ENCODE data around the gene CGRRF1. TPM values are rescaled to one million over a fixed set of nuclear protein-coding genes. Genes with fewer than 3 reads are reported as not detected.
A peak's percentile ranks its signal among the peaks of the same experiment; 100 is the strongest.

Gene CGRRF1
- polyA plus RNA-seq: 10 to 100 TPM; 11.9 to 16.5 (median 15.6) TPM
- long read RNA-seq, donor 1: 0 reads
- long read RNA-seq, donor 2, partial matches to known transcripts: 0 of 6 reads
- long read RNA-seq, donor 2, other reads (novel, unspliced or antisense): 0 of 6 reads
- long read RNA-seq, donor 3, transcript CGRRF1-201 (6 exons, 2,057 nt): major isoform, 7 of 9 reads
- long read RNA-seq, donor 3, partial matches to known transcripts: 0 of 9 reads
- long read RNA-seq, donor 3, other reads (novel, unspliced or antisense): 0 of 9 reads
- long read RNA-seq, donor 4, partial matches to known transcripts: 0 of 1 reads
- long read RNA-seq, donor 4, other reads (novel, unspliced or antisense): 0 of 1 reads
- long read RNA-seq, donor 5, partial matches to known transcripts: 0 of 1 reads
- long read RNA-seq, donor 5, other reads (novel, unspliced or antisense): 0 of 1 reads
- long read RNA-seq, donor 6, partial matches to known transcripts: 0 of 2 reads
- long read RNA-seq, donor 6, other reads (novel, unspliced or antisense): 0 of 2 reads
- long read RNA-seq, donor 7: 0 reads
- long read RNA-seq, donor 8: 0 reads
- long read RNA-seq, donor 9, partial matches to known transcripts: 0 of 1 reads
- long read RNA-seq, donor 9, other reads (novel, unspliced or antisense): 0 of 1 reads
- long read RNA-seq, donor 10, transcript CGRRF1-201 (6 exons, 2,057 nt): major isoform, 6 of 7 reads
- long read RNA-seq, donor 10, partial matches to known transcripts: 0 of 7 reads
- long read RNA-seq, donor 10, other reads (novel, unspliced or antisense): 0 of 7 reads

- peak; percentile 97 to 99 for DNase-seq
- peak within 1 kb of the TSS in 2 of 3 donors; percentile 77 to 89 for H3K27ac ChIP-seq (ENCODE audit: low read depth in 1 of 3, low read length in 2 of 3)
- peak within 1 kb of the TSS; percentile 76 to 95 (median 90) for H3K4me3 ChIP-seq (ENCODE audit: low read depth in 1 of 3, low read length in 3 of 3)
- no peaks in the 10 kb centered on the region for H3K27me3 ChIP-seq (ENCODE audit: control insufficient read depth in 3 of 3, insufficient read depth in 3 of 3, low read length in 3 of 3)
- no peak for FAIRE-seq
- H3K9me3 ChIP-seq (ENCODE audit: control insufficient read depth in 2 of 2, insufficient read depth in 1 of 2, low read depth in 1 of 2, low read length in 1 of 2): no peaks in the 10 kb centered on the region
- H3K4me1 ChIP-seq (ENCODE audit: control insufficient read depth in 3 of 3, insufficient read depth in 2 of 3, low read depth in 1 of 3, low read length in 2 of 3): peaks cover 1 to 9% (median 6%) of the 10 kb centered on the region in 3 donors
- WGBS, 3 donors: 0% methylated on average over 66 of the region's 66 CpGs
- peaks cover 0 to 2% (median 0%) of the 10 kb centered on the region in 3 donors for H3K36me3 ChIP-seq (ENCODE audit: control insufficient read depth in 3 of 3, insufficient read depth in 2 of 3, low read depth in 1 of 3, low read length in 3 of 3)
These were observed at the start of gene CGRRF1 for GRCh38 chr14:54509546-54510501. CGRRF1 (plus strand) TSS chr14:54509906; CDS start chr14:54509960, 54 bp downstream.

GRCh38 chr14:54462048-54462447 is 47.7 kb upstream of the CGRRF1 start:
- H3K9me3 ChIP-seq (ENCODE audit: control insufficient read depth in 2 of 2, insufficient read depth in 1 of 2, low read depth in 1 of 2, low read length in 1 of 2): peaks cover 0 to 15% of the 10 kb centered on the region in 2 donors
- H3K27ac ChIP-seq (ENCODE audit: low read depth in 1 of 3, low read length in 2 of 3): no peak overlapping the region
- FAIRE-seq (no peak), DNase-seq (no peak)
- 71 to 79% (median 79%) methylated on average over 5 of the region's 5 CpGs for WGBS, 3 donors
- no peaks in the 10 kb centered on the region for H3K36me3 ChIP-seq (ENCODE audit: control insufficient read depth in 3 of 3, insufficient read depth in 2 of 3, low read depth in 1 of 3, low read length in 3 of 3)
- no peaks in the 10 kb centered on the region for H3K4me1 ChIP-seq (ENCODE audit: control insufficient read depth in 3 of 3, insufficient read depth in 2 of 3, low read depth in 1 of 3, low read length in 2 of 3)
- no peak overlapping the region for H3K4me3 ChIP-seq (ENCODE audit: low read depth in 1 of 3, low read length in 3 of 3)
- no peaks in the 10 kb centered on the region for H3K27me3 ChIP-seq (ENCODE audit: control insufficient read depth in 3 of 3, insufficient read depth in 3 of 3, low read length in 3 of 3)

- H3K27ac ChIP-seq (ENCODE audit: low read depth in 1 of 3, low read length in 2 of 3): no peak overlapping the region
- WGBS, 3 donors: 81 to 91% (median 83%) methylated on average over 4 of the region's 4 CpGs
- no peaks in the 10 kb centered on the region for H3K27me3 ChIP-seq (ENCODE audit: control insufficient read depth in 3 of 3, insufficient read depth in 3 of 3, low read length in 3 of 3)
- FAIRE-seq: no peak
- H3K36me3 ChIP-seq (ENCODE audit: control insufficient read depth in 3 of 3, insufficient read depth in 2 of 3, low read depth in 1 of 3, low read length in 3 of 3): no peaks in the 10 kb centered on the region
- no peak for DNase-seq
- H3K4me1 ChIP-seq (ENCODE audit: control insufficient read depth in 3 of 3, insufficient read depth in 2 of 3, low read depth in 1 of 3, low read length in 2 of 3): no peaks in the 10 kb centered on the region
- H3K4me3 ChIP-seq (ENCODE audit: low read depth in 1 of 3, low read length in 3 of 3): no peak overlapping the region
- no peaks in the 10 kb centered on the region for H3K9me3 ChIP-seq (ENCODE audit: control insufficient read depth in 2 of 2, insufficient read depth in 1 of 2, low read depth in 1 of 2, low read length in 1 of 2)
These were observed 44.1 kb upstream of the CGRRF1 start for GRCh38 chr14:54465654-54466053.

- no peak overlapping the region for H3K27ac ChIP-seq (ENCODE audit: low read depth in 1 of 3, low read length in 2 of 3)
- no peaks in the 10 kb centered on the region for H3K36me3 ChIP-seq (ENCODE audit: control insufficient read depth in 3 of 3, insufficient read depth in 2 of 3, low read depth in 1 of 3, low read length in 3 of 3)
- no peaks in the 10 kb centered on the region for H3K27me3 ChIP-seq (ENCODE audit: control insufficient read depth in 3 of 3, insufficient read depth in 3 of 3, low read length in 3 of 3)
- DNase-seq: no peak
- no peak for FAIRE-seq
- peak overlapping the region in 1 of 3 donors; percentile 4 for H3K4me3 ChIP-seq (ENCODE audit: low read depth in 1 of 3, low read length in 3 of 3)
- H3K4me1 ChIP-seq (ENCODE audit: control insufficient read depth in 3 of 3, insufficient read depth in 2 of 3, low read depth in 1 of 3, low read length in 2 of 3): no peaks in the 10 kb centered on the region
- H3K9me3 ChIP-seq (ENCODE audit: control insufficient read depth in 2 of 2, insufficient read depth in 1 of 2, low read depth in 1 of 2, low read length in 1 of 2): no peaks in the 10 kb centered on the region
These were observed 42.4 kb upstream of the CGRRF1 start for GRCh38 chr14:54467280-54467679.

GRCh38 chr14:54470701-54471100 is 39.0 kb upstream of the CGRRF1 start:
- Histone ChIP-seq H3K4me3 (ENCODE audit: low read depth in 1 of 3, low read length in 3 of 3) (no peak overlapping the region), H3K27ac (ENCODE audit: low read depth in 1 of 3, low read length in 2 of 3) (no peak overlapping the region), H3K36me3 (ENCODE audit: control insufficient read depth in 3 of 3, insufficient read depth in 2 of 3, low read depth in 1 of 3, low read length in 3 of 3) (peaks cover 0 to 2% (median 2%) of the 10 kb centered on the region in 3 donors), H3K27me3 (ENCODE audit: control insufficient read depth in 3 of 3, insufficient read depth in 3 of 3, low read length in 3 of 3) (no peaks in the 10 kb centered on the region), H3K4me1 (ENCODE audit: control insufficient read depth in 3 of 3, insufficient read depth in 2 of 3, low read depth in 1 of 3, low read length in 2 of 3) (no peaks in the 10 kb centered on the region), H3K9me3 (ENCODE audit: control insufficient read depth in 2 of 2, insufficient read depth in 1 of 2, low read depth in 1 of 2, low read length in 1 of 2) (no peaks in the 10 kb centered on the region)
- FAIRE-seq (no peak), DNase-seq (peak; percentile 41 to 81)
- WGBS, 3 donors: 51 to 79% (median 68%) methylated on average over 4 of the region's 4 CpGs

- Histone ChIP-seq H3K27ac (ENCODE audit: low read depth in 1 of 3, low read length in 2 of 3) (no peak overlapping the region), H3K4me3 (ENCODE audit: low read depth in 1 of 3, low read length in 3 of 3) (no peak overlapping the region), H3K4me1 (ENCODE audit: control insufficient read depth in 3 of 3, insufficient read depth in 2 of 3, low read depth in 1 of 3, low read length in 2 of 3) (no peaks in the 10 kb centered on the region), H3K36me3 (ENCODE audit: control insufficient read depth in 3 of 3, insufficient read depth in 2 of 3, low read depth in 1 of 3, low read length in 3 of 3) (peaks cover 0 to 2% (median 2%) of the 10 kb centered on the region in 3 donors), H3K9me3 (ENCODE audit: control insufficient read depth in 2 of 2, insufficient read depth in 1 of 2, low read depth in 1 of 2, low read length in 1 of 2) (no peaks in the 10 kb centered on the region), H3K27me3 (ENCODE audit: control insufficient read depth in 3 of 3, insufficient read depth in 3 of 3, low read length in 3 of 3) (no peaks in the 10 kb centered on the region)
- 33 to 76% (median 59%) methylated on average over 4 of the region's 4 CpGs for WGBS, 3 donors
- FAIRE-seq (no peak), DNase-seq (peak in 1 of 2 donors; percentile 43)
These were observed 38.1 kb upstream of the CGRRF1 start for GRCh38 chr14:54471641-54472040.

- no peak for FAIRE-seq
- WGBS, 3 donors: 87 to 92% (median 91%) methylated on average over 4 of the region's 4 CpGs
These were observed 37.4 kb upstream of the CGRRF1 start for GRCh38 chr14:54472315-54472714.

More at GRCh38 chr14:54472315-54472714, 37.4 kb upstream of the CGRRF1 start:
- Histone ChIP-seq H3K4me3 (ENCODE audit: low read depth in 1 of 3, low read length in 3 of 3) (no peak overlapping the region), H3K27ac (ENCODE audit: low read depth in 1 of 3, low read length in 2 of 3) (no peak overlapping the region), H3K9me3 (ENCODE audit: control insufficient read depth in 2 of 2, insufficient read depth in 1 of 2, low read depth in 1 of 2, low read length in 1 of 2) (no peaks in the 10 kb centered on the region), H3K4me1 (ENCODE audit: control insufficient read depth in 3 of 3, insufficient read depth in 2 of 3, low read depth in 1 of 3, low read length in 2 of 3) (no peaks in the 10 kb centered on the region), H3K36me3 (ENCODE audit: control insufficient read depth in 3 of 3, insufficient read depth in 2 of 3, low read depth in 1 of 3, low read length in 3 of 3) (peaks cover 0 to 2% (median 2%) of the 10 kb centered on the region in 3 donors), H3K27me3 (ENCODE audit: control insufficient read depth in 3 of 3, insufficient read depth in 3 of 3, low read length in 3 of 3) (no peaks in the 10 kb centered on the region)
- DNase-seq: no peak
